Head of caudate nucleus (tissue), 42 donors: Measurements from ENCODE around the gene MSX2.
"Not testable (repeated sequence)": the region's sequence is repeated elsewhere in the genome, so short reads cannot be mapped to it uniquely, and the experiment has no call there.

ENCODE experiments used
- DNase-seq, 42 donors: peaks; one replicate each; pipeline versions ENCODE4 v3.0.0 to v3.0.0-alpha.2; 2020 to 2021; ENCODE audit warnings: mixed read lengths in 7 of 42
- intact Hi-C: fragments of 100-400 bp; cut with DNase I; formaldehyde crosslinking; loops from one replicate; pipeline ENCODE4 v1.15.0; 2022

MSX2 gene

DNA sequence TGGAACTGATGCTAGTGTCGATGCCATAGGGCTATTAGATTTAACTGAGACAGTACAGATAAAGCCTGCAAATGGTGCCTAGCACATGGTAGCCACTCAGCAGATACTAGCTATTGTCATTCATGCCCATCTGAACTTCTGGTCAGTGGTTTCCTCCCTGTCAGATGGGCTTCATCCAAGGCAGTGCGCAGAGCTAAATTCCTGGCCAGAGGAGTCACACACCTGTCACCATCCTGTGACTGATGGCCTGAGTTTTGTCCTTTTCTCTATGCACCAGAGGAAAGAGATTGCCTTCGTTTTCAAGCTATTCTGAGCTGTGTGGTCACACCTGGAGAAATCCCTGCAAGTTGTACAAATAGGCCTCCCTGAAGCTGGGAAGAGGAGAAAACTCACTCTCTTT lies 34.7 kb downstream of the MSX2 start:
- no peak for DNase-seq
- intact Hi-C loops = no loop called here

DNA sequence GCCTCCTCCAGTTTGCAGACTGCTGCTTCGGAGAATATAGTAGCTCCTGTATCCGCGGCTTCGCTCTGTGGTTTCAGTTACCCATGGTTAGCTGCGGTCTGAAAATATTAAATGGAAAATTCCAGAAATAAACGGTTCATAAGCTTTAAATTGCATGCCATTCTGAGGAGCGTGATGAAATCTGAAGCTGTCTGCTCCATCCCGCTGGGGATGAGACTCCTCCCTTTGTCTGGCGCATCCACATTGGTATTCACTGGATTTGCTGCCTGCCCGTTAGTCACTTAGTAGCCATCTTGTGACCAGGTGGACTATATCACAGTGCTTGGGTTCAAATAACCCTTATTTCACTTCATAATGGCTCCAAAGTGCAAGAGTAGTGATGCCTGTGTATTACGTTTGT lies 36.3 kb downstream of the MSX2 start:
- no peak for DNase-seq
- intact Hi-C loops = no loop called here

DNA sequence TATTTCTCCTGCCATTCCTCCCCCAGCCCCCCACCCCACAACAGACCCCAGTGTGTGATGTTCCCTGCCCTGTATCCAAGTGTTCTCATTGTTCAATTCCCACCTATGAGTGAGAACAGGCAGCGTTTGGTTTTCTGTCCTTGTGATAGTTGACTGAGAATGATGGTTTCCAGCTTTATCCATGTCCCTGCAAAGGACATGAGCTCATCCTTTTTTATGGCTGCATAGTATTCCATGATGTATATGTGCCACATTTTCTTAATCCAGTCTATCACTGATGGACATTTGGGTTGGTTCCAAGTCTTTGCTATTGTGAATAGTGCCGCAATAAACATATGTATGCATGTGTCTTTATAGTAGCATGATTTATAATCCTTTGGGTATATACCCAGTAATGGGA lies 37.0 kb downstream of the MSX2 start:
- DNase-seq, intact Hi-C loops: not testable (repeated sequence)

DNA sequence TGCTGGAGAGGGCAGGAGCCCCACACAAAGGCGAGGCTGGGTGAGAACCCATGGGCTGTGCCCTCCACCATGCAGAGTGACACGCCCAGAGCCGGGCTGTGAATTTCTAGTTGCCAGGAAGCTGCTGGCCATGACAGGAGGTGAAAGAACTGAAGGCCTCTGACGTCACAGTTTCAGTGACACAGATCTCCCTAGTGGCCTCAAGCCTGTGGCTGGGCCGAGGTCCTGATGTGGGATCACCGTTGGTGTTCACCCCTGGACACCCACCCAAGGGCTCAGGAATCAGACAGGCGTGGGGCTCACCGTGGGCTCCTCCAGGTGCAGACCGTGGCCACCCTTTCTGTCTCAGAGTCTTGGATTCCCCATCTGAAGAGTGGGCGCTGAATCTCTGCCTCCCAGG lies 39.9 kb downstream of the MSX2 start:
- intact Hi-C loops = no loop called here
- no peak for DNase-seq

DNA sequence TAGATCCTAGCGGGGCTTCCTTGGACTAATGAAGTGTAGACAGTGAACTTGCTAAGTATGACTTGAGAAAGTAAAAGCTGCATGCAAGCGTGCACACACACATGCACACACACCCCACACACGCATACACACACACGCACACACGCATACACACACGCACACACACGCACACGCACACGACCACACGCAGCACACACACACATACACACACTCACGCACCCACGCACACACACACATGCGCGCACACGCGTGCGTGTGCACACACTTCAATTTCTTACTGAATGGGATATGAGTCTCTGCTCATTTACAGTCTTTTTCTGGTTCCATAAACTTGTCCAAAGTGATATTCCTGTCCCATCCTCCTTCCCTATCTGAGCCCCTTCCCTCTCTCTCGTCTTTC lies 41.2 kb downstream of the MSX2 start:
- DNase-seq = no peak
- intact Hi-C loops = no loop called here

DNA sequence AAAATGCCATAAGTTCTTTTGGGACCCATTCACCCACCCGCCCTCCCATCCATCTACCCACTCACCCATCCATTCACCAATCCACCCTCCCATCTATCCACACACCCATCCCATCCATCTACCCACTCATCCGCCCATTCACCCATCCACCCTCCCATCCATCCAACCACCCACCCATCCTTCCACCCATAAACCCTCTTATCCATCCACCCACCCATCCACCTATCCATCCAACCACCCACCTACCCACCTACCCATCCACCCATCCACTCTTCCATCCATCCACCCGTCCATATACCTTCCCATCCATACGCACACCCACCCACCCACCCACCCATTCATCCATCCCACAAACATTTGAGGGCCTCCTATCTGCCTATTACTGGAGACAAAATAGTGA lies 43.3 kb downstream of the MSX2 start:
- intact Hi-C loops = no loop called here
- no peak for DNase-seq

DNA sequence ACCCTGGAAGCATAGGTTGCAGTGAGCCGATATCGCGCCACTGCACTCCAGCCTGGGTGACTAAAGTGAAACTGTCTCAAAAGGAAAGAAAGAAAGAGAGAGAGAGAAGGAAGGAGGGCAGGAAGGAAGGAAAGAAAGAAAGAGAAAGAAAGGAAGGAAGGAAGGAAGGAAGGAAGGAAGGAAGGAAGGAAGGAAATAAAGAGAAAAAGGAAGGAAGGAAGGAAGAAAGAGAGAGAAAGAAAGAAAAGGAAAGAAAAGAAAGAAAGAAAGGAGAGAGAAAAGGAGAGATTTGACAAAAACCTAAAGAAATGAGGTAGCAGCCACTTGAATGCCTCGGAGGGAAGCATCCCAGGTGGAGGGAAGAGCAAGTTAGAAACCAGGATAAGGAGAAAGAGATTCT lies 44.6 kb downstream of the MSX2 start:
- intact Hi-C loops = no loop called here
- no peak for DNase-seq

DNA sequence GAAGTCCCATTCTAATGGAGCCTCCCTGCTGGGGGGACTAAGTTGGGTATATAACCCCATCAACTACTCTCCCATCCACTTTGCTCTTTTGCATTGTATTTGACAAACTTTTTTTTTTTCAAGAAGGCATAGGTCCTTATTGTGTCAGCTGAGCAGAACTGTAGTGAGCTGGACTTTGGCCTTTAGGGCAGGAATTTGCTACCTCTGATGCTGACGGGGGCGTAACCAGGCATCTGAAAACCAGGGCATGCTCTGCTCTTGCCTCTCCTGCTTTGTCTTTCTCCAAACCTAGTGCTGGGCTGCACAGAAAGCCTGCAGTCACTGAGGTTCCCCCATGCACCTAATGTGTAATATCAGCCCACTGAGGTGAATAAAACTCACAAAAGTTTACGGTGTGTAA lies 49.0 kb downstream of the MSX2 start:
- intact Hi-C loops = no loop called here
- no peak for DNase-seq

DNA sequence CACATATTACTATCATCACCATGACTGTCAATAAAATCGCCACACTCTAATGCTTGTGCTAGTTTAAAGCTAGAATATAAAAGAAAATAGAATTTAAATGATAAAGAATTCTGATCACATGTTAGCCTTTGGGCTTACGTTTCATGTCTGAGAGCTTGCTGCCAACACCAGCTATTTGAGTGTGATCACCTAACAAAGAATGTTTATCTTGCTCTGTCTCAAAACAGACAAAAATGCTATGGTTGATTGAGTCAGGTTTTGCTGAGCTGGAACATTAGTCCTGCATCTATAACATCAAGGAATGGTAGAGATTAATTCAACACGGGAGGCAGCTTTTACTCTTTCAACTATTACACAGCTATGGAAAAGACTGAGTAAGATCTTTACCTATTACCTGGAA lies 50.7 kb downstream of the MSX2 start:
- intact Hi-C loops = no loop called here

DNA sequence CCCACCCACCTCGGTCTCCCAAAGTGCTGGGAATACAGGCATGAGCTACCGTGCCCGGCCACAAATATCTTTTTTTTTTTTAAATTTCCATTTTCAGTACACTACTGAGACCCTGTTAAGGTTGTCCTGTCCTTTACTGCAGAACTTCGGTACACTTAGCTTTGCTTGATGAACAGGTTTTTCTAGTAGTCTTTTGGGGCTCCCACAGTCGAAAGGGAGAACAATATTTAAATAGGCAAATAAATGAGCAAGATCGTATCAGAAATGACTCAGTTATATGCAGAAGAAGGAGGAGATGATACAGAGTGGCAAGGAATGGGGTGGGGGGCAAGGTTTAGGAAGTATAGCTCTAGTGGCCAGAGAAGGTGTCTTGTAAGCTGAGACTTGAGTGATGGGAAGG lies 52.7 kb downstream of the MSX2 start:
- intact Hi-C loops = no loop called here
- DNase-seq = peak in 1 of 42 donors; percentile 20

More for the DNA sequence above, 50.7 kb downstream of the MSX2 start:
- peak in 1 of 42 donors; percentile 3 for DNase-seq

DNA sequence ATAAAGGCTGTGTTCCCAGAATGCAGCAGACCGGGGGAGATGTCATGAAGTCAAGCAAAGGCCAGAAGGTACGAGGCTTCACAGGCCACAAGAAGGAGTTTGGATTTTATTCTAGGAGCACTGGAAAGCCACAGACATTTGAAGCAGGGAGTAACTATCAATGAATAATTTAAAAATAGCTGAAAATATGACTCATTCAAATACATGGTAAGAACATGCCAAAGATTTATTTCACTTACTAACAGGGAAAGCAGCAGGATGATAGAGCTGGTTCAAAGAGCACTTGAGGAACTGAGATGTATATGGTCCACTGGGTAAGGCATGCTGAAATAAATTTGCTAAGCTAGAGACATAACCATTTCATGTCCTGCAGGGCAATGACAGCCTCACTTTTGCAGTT lies 53.2 kb downstream of the MSX2 start:
- intact Hi-C loops = no loop called here
- DNase-seq = no peak
